Right atrium auricular region (tissue), 2 donors: Measurements from ENCODE around the gene SPON1. TPM values are rescaled to one million over a fixed set of nuclear protein-coding genes. Genes with fewer than 3 reads are reported as not detected.
"Not testable (repeated sequence)": the region's sequence is repeated elsewhere in the genome, so short reads cannot be mapped to it uniquely, and the experiment has no call there.

Source experiments
- DNase-seq: peaks from one replicate; pipeline ENCODE4 v3.0.0-alpha.2; 2019; ENCODE audit warnings: low spot score
- H3K27ac ChIP-seq, 2 donors: fragments of 200-600 bp; sonication (generic); 1 replicate in 1 of 2; 2 replicates in 1 of 2; pipeline ENCODE4 v1.5.1; 2016 to 2019
- H3K27me3 ChIP-seq, 2 donors: fragments of 200-600 bp; sonication (generic); one replicate each; pipeline versions ENCODE4 v1.5.1 to v1.6.0; 2017 to 2019
- H3K36me3 ChIP-seq: fragments of 200-600 bp; sonication (generic); one replicate; pipeline ENCODE4 v1.5.1; 2016
- H3K4me1 ChIP-seq, 2 donors: fragments of 200-600 bp; sonication (generic); one replicate each; pipeline versions ENCODE4 v1.5.1 to v1.6.0; 2017 to 2019
- H3K4me3 ChIP-seq, 2 donors: fragments of 200-600 bp; sonication (generic); 1 replicate in 1 of 2; 2 replicates in 1 of 2; pipeline ENCODE4 v1.5.1; 2017 to 2019; ENCODE audit warnings: mild to moderate bottlenecking in 1 of 2, moderate library complexity in 1 of 2
- H3K9me3 ChIP-seq, 2 donors: fragments of 200-600 bp; sonication (generic); one replicate each; pipeline ENCODE4 v1.5.1; 2019
- CTCF ChIP-seq, 2 donors: fragments of 200-600 bp; sonication (generic); IDR thresholded peaks; one replicate each; pipeline ENCODE4 v1.5.1; 2019; ENCODE audit warnings: antibody characterized with exemption in 2 of 2
- total RNA-seq, 2 donors: library from RNA; depleted of rRNA; stranded (reverse); fragments of >200 nt; gene quantifications; one replicate each; pipeline ENCODE4 v1.1.0, GENCODE V29; 2016

SPON1 gene
- total RNA-seq, 2 donors from 2014 or later, result 22.8 to 27.0 TPM

GRCh38 chr11:14144934-14145333 lies 182.4 kb downstream of the SPON1 start:
- no peak for TF ChIP-seq CTCF (IDR thresholded peaks at IDR 0.05)
- no peak for DNase-seq
- H3K36me3 ChIP-seq, result no peaks in the 10 kb centered on the region

GRCh38 chr11:14148653-14149273 lies 186.2 kb downstream of the SPON1 start:
- H3K4me1 ChIP-seq, result no peaks in the 10 kb centered on the region
- no peak for DNase-seq
- H3K27me3 ChIP-seq, result no peaks in the 10 kb centered on the region
- no peak overlapping the region for H3K4me3 ChIP-seq
- H3K27ac ChIP-seq, result no peak overlapping the region
- peaks cover 2 to 4% of the 10 kb centered on the region in 2 donors for H3K9me3 ChIP-seq
- peak; percentile 10 to 67 for TF ChIP-seq CTCF (IDR thresholded peaks at IDR 0.05)
- H3K36me3 ChIP-seq, result no peaks in the 10 kb centered on the region

More at GRCh38 chr11:14144934-14145333, 182.4 kb downstream of the SPON1 start:
- no peaks in the 10 kb centered on the region for H3K4me1 ChIP-seq
- no peaks in the 10 kb centered on the region for H3K9me3 ChIP-seq
- H3K4me3 ChIP-seq, result no peak overlapping the region
- no peak overlapping the region for H3K27ac ChIP-seq
- H3K27me3 ChIP-seq, result no peaks in the 10 kb centered on the region

- H3K4me3 ChIP-seq, result no peak overlapping the region
- H3K27ac ChIP-seq, result no peak overlapping the region
- H3K4me1 ChIP-seq, result no peaks in the 10 kb centered on the region
- H3K27me3 ChIP-seq, result no peaks in the 10 kb centered on the region
- TF ChIP-seq CTCF (IDR thresholded peaks at IDR 0.05), result no peak
- H3K36me3 ChIP-seq, result no peaks in the 10 kb centered on the region
- no peak for DNase-seq
- peaks cover 11 to 13% of the 10 kb centered on the region in 2 donors for H3K9me3 ChIP-seq
Observed at GRCh38 chr11:14149683-14150082, 187.2 kb downstream of the SPON1 start.

- H3K9me3 ChIP-seq, result peaks cover 14 to 19% of the 10 kb centered on the region in 2 donors
- no peak for TF ChIP-seq CTCF (IDR thresholded peaks at IDR 0.05)
- no peaks in the 10 kb centered on the region for H3K36me3 ChIP-seq
- H3K27ac ChIP-seq, result no peak overlapping the region
- H3K4me1 ChIP-seq, result no peaks in the 10 kb centered on the region
- H3K27me3 ChIP-seq, result no peaks in the 10 kb centered on the region
- no peak for DNase-seq
- no peak overlapping the region for H3K4me3 ChIP-seq
Observed at GRCh38 chr11:14150878-14151277, 188.4 kb downstream of the SPON1 start.

GRCh38 chr11:14154103-14154502 lies 191.6 kb downstream of the SPON1 start:
- H3K9me3 ChIP-seq, result peaks cover 14 to 40% of the 10 kb centered on the region in 2 donors
- not testable (repeated sequence) for H3K4me3 ChIP-seq, H3K36me3 ChIP-seq, H3K27me3 ChIP-seq, DNase-seq, H3K27ac ChIP-seq, H3K4me1 ChIP-seq

GRCh38 chr11:14158393-14158792 lies 195.9 kb downstream of the SPON1 start:
- Histone ChIP-seq H3K4me3 (no peak overlapping the region), H3K36me3 (no peaks in the 10 kb centered on the region), H3K9me3 (peaks cover 14 to 40% of the 10 kb centered on the region in 2 donors), H3K27ac (no peak overlapping the region), H3K27me3 (no peaks in the 10 kb centered on the region), H3K4me1 (no peaks in the 10 kb centered on the region)
- no peak for DNase-seq
- no peak for TF ChIP-seq CTCF (IDR thresholded peaks at IDR 0.05)
